Trophoblast cell (in vitro differentiated cells and primary cell): ENCODE results near the gene RGS10.
A peak's percentile ranks its signal among the peaks of the same experiment; 100 is the strongest.

Experiments
- DNase-seq, 2 donors: peaks; one replicate each; pipeline ENCODE4 v3.0.0-alpha.2; 2016
- H2AFZ ChIP-seq: 2 replicates; pipeline ENCODE4 v1.6.1; 2013; ENCODE audit warnings: low read length, moderate library complexity, mild to moderate bottlenecking; ENCODE audit not compliant: insufficient read depth, poor library complexity
- H2AK5ac ChIP-seq: 2 replicates; pipeline ENCODE4 v1.6.1; 2013; ENCODE audit warnings: mild to moderate bottlenecking, low read length
- H2BK120ac ChIP-seq: 2 replicates; pipeline ENCODE4 v1.6.1; 2013; ENCODE audit warnings: low read length, mild to moderate bottlenecking, moderate library complexity; ENCODE audit not compliant: insufficient read depth, poor library complexity
- H2BK12ac ChIP-seq: 2 replicates; pipeline ENCODE4 v1.6.1; 2013; ENCODE audit warnings: mild to moderate bottlenecking, low read length, moderate library complexity
- H2BK5ac ChIP-seq: 2 replicates; pipeline ENCODE4 v1.6.1; 2013; ENCODE audit warnings: low read length, low read depth, moderate library complexity, mild to moderate bottlenecking; ENCODE audit not compliant: poor library complexity
- H3K14ac ChIP-seq: 2 replicates; pipeline ENCODE4 v1.6.1; 2013; ENCODE audit warnings: mild to moderate bottlenecking, low read length
- H3K18ac ChIP-seq: 2 replicates; pipeline ENCODE4 v1.6.1; 2013; ENCODE audit warnings: mild to moderate bottlenecking, low read length
- H3K23ac ChIP-seq: 2 replicates; pipeline ENCODE4 v1.6.1; 2013; ENCODE audit warnings: low read length
- H3K27ac ChIP-seq: 2 replicates; pipeline ENCODE4 v1.5.1; 2013; ENCODE audit warnings: low read depth, mild to moderate bottlenecking, inconsistent platforms, low read length, moderate library complexity
- H3K27me3 ChIP-seq: 2 replicates; pipeline ENCODE4 v1.6.1; 2013; ENCODE audit warnings: inconsistent platforms, mild to moderate bottlenecking, low read length, moderate library complexity; ENCODE audit not compliant: insufficient read depth
- H3K36me3 ChIP-seq, 2 experiments: 1 replicate in 1 of 2; 2 replicates in 1 of 2; pipeline ENCODE4 v1.6.1; 2013; ENCODE audit warnings: low read length in 2 of 2, mild to moderate bottlenecking in 2 of 2, moderate library complexity in 1 of 2; ENCODE audit not compliant: insufficient read depth in 2 of 2, control insufficient read depth in 1 of 2
- H3K4ac ChIP-seq: 2 replicates; pipeline ENCODE4 v1.6.1; 2013; ENCODE audit warnings: low read depth, mild to moderate bottlenecking, low read length, moderate library complexity
- H3K4me1 ChIP-seq, 2 experiments: 1 replicate in 1 of 2; 2 replicates in 1 of 2; pipeline ENCODE4 v1.6.1; 2013; ENCODE audit warnings: low read length in 2 of 2, mild to moderate bottlenecking in 2 of 2, moderate library complexity in 1 of 2; ENCODE audit not compliant: insufficient read depth in 2 of 2, control insufficient read depth in 1 of 2
- H3K4me2 ChIP-seq: 2 replicates; pipeline ENCODE4 v1.6.1; 2013; ENCODE audit warnings: inconsistent platforms, mild to moderate bottlenecking, low read length, moderate library complexity
- H3K4me3 ChIP-seq: 2 replicates; pipeline ENCODE4 v1.5.1; 2013; ENCODE audit warnings: mild to moderate bottlenecking, low read depth, low read length, inconsistent platforms
- H3K79me1 ChIP-seq: one replicate; pipeline ENCODE4 v1.6.1; 2013; ENCODE audit warnings: low read length
- H3K79me2 ChIP-seq: 2 replicates; pipeline ENCODE4 v1.6.1; 2013; ENCODE audit warnings: low read length, mild to moderate bottlenecking; ENCODE audit not compliant: control insufficient read depth, insufficient read depth, poor library complexity
- H3K9ac ChIP-seq: 2 replicates; pipeline ENCODE4 v1.6.1; 2013; ENCODE audit warnings: mild to moderate bottlenecking, low read length
- H3K9me3 ChIP-seq: 2 replicates; pipeline ENCODE4 v1.6.1; 2013; ENCODE audit warnings: low read depth, mild to moderate bottlenecking, control low read depth, inconsistent platforms, low read length; ENCODE audit not compliant: insufficient read depth
- H4K12ac ChIP-seq: 2 replicates; pipeline ENCODE4 v1.6.1; 2013; ENCODE audit warnings: low read depth, mild to moderate bottlenecking, low read length, moderate library complexity
- H4K8ac ChIP-seq: 2 replicates; pipeline ENCODE4 v1.6.1; 2013; ENCODE audit warnings: low read depth, mild to moderate bottlenecking, low read length, moderate library complexity
- H4K91ac ChIP-seq: one replicate; pipeline ENCODE4 v1.6.1; 2013; ENCODE audit warnings: low read depth, mild to moderate bottlenecking, low read length, moderate library complexity
- WGBS: extraction: QIAGEN DNeasy Blood & Tissue Kit; methylation state at CpG from one replicate; pipeline ENCODE4 v1.1.7; 2013; ENCODE audit warnings: missing lambda C conversion rate; ENCODE audit not compliant: insufficient read length, insufficient coverage; ENCODE audit errors: extremely low coverage; 5-methylcytosine and 5-hydroxymethylcytosine counted together

Gene RGS10

GRCh38 chr10:119546009-119546408 lies 3.5 kb upstream of the RGS10 start:
- H3K23ac ChIP-seq: no peak overlapping the region
- no peaks in the 10 kb centered on the region for H3K9me3 ChIP-seq
- no peaks in the 10 kb centered on the region for H3K79me1 ChIP-seq
- no peak overlapping the region for H2AFZ ChIP-seq
- no peak overlapping the region for H3K18ac ChIP-seq
- H3K4me2 ChIP-seq: no peak overlapping the region
- no peak overlapping the region for H4K91ac ChIP-seq
- H3K4me1 ChIP-seq: peaks cover 3 to 9% of the 10 kb centered on the region in 2 experiments
- no peak overlapping the region for H3K4ac ChIP-seq
- H4K8ac ChIP-seq: no peak overlapping the region
- no peak overlapping the region for H2BK5ac ChIP-seq
- no peak overlapping the region for H3K4me3 ChIP-seq
- no peak overlapping the region for H2AK5ac ChIP-seq
- H3K36me3 ChIP-seq: no peaks in the 10 kb centered on the region
- H3K27ac ChIP-seq: no peak overlapping the region
- no peak overlapping the region for H3K14ac ChIP-seq
- no peak overlapping the region for H3K9ac ChIP-seq
- H2BK120ac ChIP-seq: no peak overlapping the region
- H3K27me3 ChIP-seq: peaks cover 29% of the 10 kb centered on the region
- WGBS: no CpG with 5 or more reads among the region's 3 CpGs
- H3K79me2 ChIP-seq: no peaks in the 10 kb centered on the region
- H2BK12ac ChIP-seq: no peak overlapping the region
- no peak overlapping the region for H4K12ac ChIP-seq
- no peak for DNase-seq

DNA sequence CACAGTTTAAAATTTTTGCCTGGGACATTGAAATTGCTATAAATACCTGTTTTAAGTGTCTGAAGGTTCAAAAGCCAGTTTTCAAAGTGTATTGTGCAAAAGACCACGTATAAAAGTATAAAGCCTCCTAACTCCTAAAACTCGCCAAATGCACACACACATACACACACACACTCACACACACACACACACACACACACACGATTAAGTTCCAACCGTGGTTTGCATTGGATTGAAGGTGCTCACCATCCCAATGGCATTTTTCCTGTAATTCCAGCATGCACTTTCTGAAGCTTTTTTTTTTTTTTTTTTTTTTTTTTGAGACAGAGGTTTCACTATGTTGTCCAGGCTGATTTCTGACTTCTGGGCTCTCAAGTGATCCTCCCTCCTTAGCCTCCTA lies 2.8 kb upstream of the RGS10 start:
- WGBS: no CpG with 5 or more reads among the region's 4 CpGs

DNA sequence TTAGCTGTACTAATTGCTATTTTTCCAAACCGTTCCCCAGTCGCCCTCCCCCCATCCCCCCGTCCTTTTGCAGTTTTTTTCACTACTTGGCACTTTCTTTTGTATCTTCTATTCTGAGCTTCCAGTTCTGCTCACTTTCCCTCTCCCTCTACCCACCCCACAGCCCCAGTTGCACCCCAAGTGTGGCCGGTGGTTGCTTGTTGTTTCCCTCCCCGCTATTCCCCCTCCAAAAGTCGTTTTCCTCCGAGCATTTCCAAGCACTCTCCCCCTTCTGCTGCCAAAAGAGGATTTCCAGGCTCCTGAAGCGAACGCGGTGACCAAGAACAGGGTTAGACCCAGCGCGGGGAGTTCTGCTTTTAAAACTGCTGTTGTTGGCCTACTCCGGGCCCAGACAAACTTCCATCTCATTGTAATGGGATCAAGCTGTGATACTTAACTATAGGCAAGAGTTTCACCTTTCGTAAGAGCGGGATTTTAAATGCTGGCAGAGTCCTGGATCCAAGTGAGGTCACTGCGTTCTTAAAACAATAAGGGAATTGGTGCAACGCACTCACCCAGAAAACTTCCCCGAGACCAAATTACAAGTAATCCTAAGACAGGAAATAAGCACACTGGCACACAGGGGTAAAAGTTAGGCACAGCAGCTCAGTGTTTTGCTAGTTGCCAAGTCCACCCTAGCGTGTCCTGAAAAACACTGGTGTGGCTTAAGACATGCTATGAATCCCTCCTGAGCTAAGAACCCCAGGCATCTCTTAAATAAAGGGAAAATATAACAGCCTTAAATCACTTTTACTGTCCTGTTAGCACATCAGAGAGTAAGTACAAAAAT lies 1.5 kb upstream of the RGS10 start:
- Histone ChIP-seq H4K8ac (no peak overlapping the region), H3K4me1 (peaks cover 3 to 9% of the 10 kb centered on the region in 2 experiments), H3K9me3 (no peaks in the 10 kb centered on the region), H3K79me2 (no peaks in the 10 kb centered on the region), H3K4me2 (peak overlapping the region; percentile 84), H3K4me3 (no peak overlapping the region), H2BK12ac (no peak overlapping the region), H3K79me1 (no peaks in the 10 kb centered on the region), H4K91ac (no peak overlapping the region), H2BK5ac (no peak overlapping the region), H2BK120ac (no peak overlapping the region), H3K36me3 (no peaks in the 10 kb centered on the region), H3K18ac (no peak overlapping the region), H2AFZ (no peak overlapping the region), H3K27ac (no peak overlapping the region), H3K14ac (no peak overlapping the region), H3K9ac (no peak overlapping the region), H4K12ac (no peak overlapping the region), H3K27me3 (peaks cover 31% of the 10 kb centered on the region), H3K4ac (no peak overlapping the region), H3K23ac (no peak overlapping the region), H2AK5ac (no peak overlapping the region)
- DNase-seq: no peak
- WGBS: no CpG with 5 or more reads among the region's 19 CpGs

More for the DNA sequence above, 2.8 kb upstream of the RGS10 start:
- Histone ChIP-seq H3K9ac (no peak overlapping the region), H2BK5ac (no peak overlapping the region), H3K27me3 (peaks cover 31% of the 10 kb centered on the region), H2AFZ (no peak overlapping the region), H2BK120ac (no peak overlapping the region), H3K14ac (no peak overlapping the region), H2BK12ac (no peak overlapping the region), H3K4ac (no peak overlapping the region), H4K91ac (no peak overlapping the region), H3K4me2 (no peak overlapping the region), H3K36me3 (no peaks in the 10 kb centered on the region), H3K23ac (no peak overlapping the region), H3K18ac (no peak overlapping the region), H3K4me1 (peaks cover 3 to 9% of the 10 kb centered on the region in 2 experiments), H3K4me3 (no peak overlapping the region), H3K79me2 (no peaks in the 10 kb centered on the region), H3K9me3 (no peaks in the 10 kb centered on the region), H3K27ac (no peak overlapping the region), H4K12ac (no peak overlapping the region), H3K79me1 (no peaks in the 10 kb centered on the region), H2AK5ac (no peak overlapping the region), H4K8ac (no peak overlapping the region)
- DNase-seq: peak; percentile 52 to 65

GRCh38 chr10:119542988-119543813 lies 682 bp upstream of the RGS10 start:
- Histone ChIP-seq H3K14ac (no peak overlapping the region), H3K9me3 (no peaks in the 10 kb centered on the region), H3K4ac (no peak overlapping the region), H3K27ac (no peak overlapping the region), H3K79me1 (no peaks in the 10 kb centered on the region), H2BK12ac (no peak overlapping the region), H3K23ac (no peak overlapping the region), H4K12ac (no peak overlapping the region), H3K79me2 (no peaks in the 10 kb centered on the region), H2AK5ac (no peak overlapping the region), H3K27me3 (peaks cover 31% of the 10 kb centered on the region), H2BK5ac (no peak overlapping the region), H3K4me2 (peak overlapping the region; percentile 84), H2BK120ac (no peak overlapping the region), H3K4me3 (peak overlapping the region; percentile 71), H4K91ac (no peak overlapping the region), H3K18ac (no peak overlapping the region), H3K4me1 (peaks cover 3 to 9% of the 10 kb centered on the region in 2 experiments), H3K9ac (no peak overlapping the region), H4K8ac (no peak overlapping the region), H3K36me3 (no peaks in the 10 kb centered on the region), H2AFZ (peak overlapping the region; percentile 78)
- no CpG with 5 or more reads among the region's 78 CpGs for WGBS
- peak in 1 of 2 donors; percentile 49 for DNase-seq
